T-helper 17 cell (primary cell): ENCODE measurements around the gene PPM1H. TPM values are rescaled to one million over a fixed set of nuclear protein-coding genes. Genes with fewer than 3 reads are reported as not detected.
"Not testable (repeated sequence)": the region's sequence is repeated elsewhere in the genome, so short reads cannot be mapped to it uniquely, and the experiment has no call there.

Source experiments
- ATAC-seq: fragments of 150-1000 bp; cut with Tn5 transposase; 2 replicates; pipeline ENCODE4 v1.10.0; 2021; ENCODE audit warnings: mild to moderate bottlenecking, moderate library complexity
- DNase-seq, 3 donors: peaks; one replicate each; pipeline versions ENCODE4 v3.0.0 to v3.0.0-alpha.2; 2020 to 2021
- H3K9me3 ChIP-seq: one replicate; pipeline ENCODE4 v1.7.0; 2013; ENCODE audit warnings: low read length, mild to moderate bottlenecking; ENCODE audit not compliant: control insufficient read depth, poor library complexity, severe bottlenecking
- H3K27ac Mint-ChIP-seq: one replicate; pipeline ENCODE4 v1.8.0; 2022; ENCODE audit warnings: mild to moderate bottlenecking, moderate library complexity, mixed read lengths
- H3K27me3 Mint-ChIP-seq: one replicate; pipeline ENCODE4 v1.8.0; 2022; ENCODE audit warnings: mixed read lengths
- H3K36me3 Mint-ChIP-seq: one replicate; pipeline ENCODE4 v1.8.0; 2022; ENCODE audit warnings: low read depth, mixed read lengths
- H3K4me1 Mint-ChIP-seq: one replicate; pipeline ENCODE4 v1.8.0; 2022; ENCODE audit warnings: mild to moderate bottlenecking, mixed read lengths
- H3K4me3 Mint-ChIP-seq: one replicate; pipeline ENCODE4 v1.8.0; 2022; ENCODE audit warnings: mild to moderate bottlenecking, moderate library complexity, mixed read lengths
- total RNA-seq, 4 donors: library from RNA in 2 of 4; stranded (reverse) in 2 of 4; gene quantifications; one replicate each; pipeline ENCODE4 v1.2.3 and lab custom pipeline; 2022 to 2026

PPM1H gene
- total RNA-seq, 2 donors from 2014 or later: 0.31 TPM; not detected in 1

- DNase-seq (no peak), ATAC-seq (no peak)
- no peak overlapping the region for H3K27ac Mint-ChIP-seq
- H3K4me3 Mint-ChIP-seq: no peak overlapping the region
- H3K9me3 ChIP-seq: no peaks in the 10 kb centered on the region
- H3K27me3 Mint-ChIP-seq: peaks cover 14% of the 10 kb centered on the region
- H3K36me3 Mint-ChIP-seq: no peaks in the 10 kb centered on the region
- no peaks in the 10 kb centered on the region for H3K4me1 Mint-ChIP-seq
These were observed 43.0 kb downstream of the PPM1H start for GRCh38 chr12:62891805-62892549.

GRCh38 chr12:62888454-62889110, 46.4 kb downstream of the PPM1H start:
- Mint-ChIP-seq H3K36me3 (no peaks in the 10 kb centered on the region), H3K4me3 (no peak overlapping the region), H3K4me1 (no peaks in the 10 kb centered on the region), H3K27me3 (peaks cover 5% of the 10 kb centered on the region), H3K27ac (no peak overlapping the region)
- ATAC-seq (no peak), DNase-seq (no peak)
- H3K9me3 ChIP-seq: no peaks in the 10 kb centered on the region

GRCh38 chr12:62886796-62887195, 48.2 kb downstream of the PPM1H start:
- H3K27ac Mint-ChIP-seq: no peak overlapping the region
- peaks cover under 1% of the 10 kb centered on the region for H3K4me1 Mint-ChIP-seq
- H3K36me3 Mint-ChIP-seq: no peaks in the 10 kb centered on the region
- no peaks in the 10 kb centered on the region for H3K9me3 ChIP-seq
- ATAC-seq: no peak
- H3K4me3 Mint-ChIP-seq: no peak overlapping the region
- no peak for DNase-seq
- peaks cover 5% of the 10 kb centered on the region for H3K27me3 Mint-ChIP-seq

GRCh38 chr12:62885242-62885641, 49.7 kb downstream of the PPM1H start:
- H3K36me3 Mint-ChIP-seq: no peaks in the 10 kb centered on the region
- no peak overlapping the region for H3K4me3 Mint-ChIP-seq
- DNase-seq (no peak), ATAC-seq (no peak)
- peaks cover 3% of the 10 kb centered on the region for H3K4me1 Mint-ChIP-seq
- no peak overlapping the region for H3K27ac Mint-ChIP-seq
- peaks cover 11% of the 10 kb centered on the region for H3K27me3 Mint-ChIP-seq
- H3K9me3 ChIP-seq: no peaks in the 10 kb centered on the region

GRCh38 chr12:62884832-62885231, 50.1 kb downstream of the PPM1H start:
- H3K27ac Mint-ChIP-seq, H3K36me3 Mint-ChIP-seq, H3K9me3 ChIP-seq, H3K4me1 Mint-ChIP-seq, H3K4me3 Mint-ChIP-seq, DNase-seq, ATAC-seq: not testable (repeated sequence)
- H3K27me3 Mint-ChIP-seq: peaks cover 11% of the 10 kb centered on the region

- H3K27me3 Mint-ChIP-seq: peaks cover 11% of the 10 kb centered on the region
- H3K4me3 Mint-ChIP-seq: no peak overlapping the region
- no peaks in the 10 kb centered on the region for H3K9me3 ChIP-seq
- peaks cover 3% of the 10 kb centered on the region for H3K4me1 Mint-ChIP-seq
- no peak overlapping the region for H3K27ac Mint-ChIP-seq
- ATAC-seq (no peak), DNase-seq (no peak)
- no peaks in the 10 kb centered on the region for H3K36me3 Mint-ChIP-seq
These were observed 52.3 kb downstream of the PPM1H start for GRCh38 chr12:62882696-62883095.

GRCh38 chr12:62882140-62882539, 52.8 kb downstream of the PPM1H start:
- no peak for ATAC-seq
- no peaks in the 10 kb centered on the region for H3K36me3 Mint-ChIP-seq

GRCh38 chr12:62879691-62880090, 55.3 kb downstream of the PPM1H start:
- H3K36me3 Mint-ChIP-seq: no peaks in the 10 kb centered on the region
- DNase-seq (no peak), ATAC-seq (no peak)
- H3K4me3 Mint-ChIP-seq: no peak overlapping the region
- peaks cover 18% of the 10 kb centered on the region for H3K27me3 Mint-ChIP-seq
- H3K4me1 Mint-ChIP-seq: peaks cover 3% of the 10 kb centered on the region
- H3K9me3 ChIP-seq: no peaks in the 10 kb centered on the region
- no peak overlapping the region for H3K27ac Mint-ChIP-seq

More at GRCh38 chr12:62882140-62882539, 52.8 kb downstream of the PPM1H start:
- peaks cover 11% of the 10 kb centered on the region for H3K27me3 Mint-ChIP-seq
- peaks cover 3% of the 10 kb centered on the region for H3K4me1 Mint-ChIP-seq
- no peak overlapping the region for H3K4me3 Mint-ChIP-seq
- H3K27ac Mint-ChIP-seq: no peak overlapping the region
- DNase-seq: no peak
- H3K9me3 ChIP-seq: no peaks in the 10 kb centered on the region

- not testable (repeated sequence) for H3K4me3 Mint-ChIP-seq, ATAC-seq, H3K9me3 ChIP-seq, H3K36me3 Mint-ChIP-seq, DNase-seq, H3K27ac Mint-ChIP-seq, H3K4me1 Mint-ChIP-seq
- H3K27me3 Mint-ChIP-seq: peaks cover 18% of the 10 kb centered on the region
These were observed 55.7 kb downstream of the PPM1H start for GRCh38 chr12:62879228-62879627.

GRCh38 chr12:62878211-62878610, 56.7 kb downstream of the PPM1H start:
- DNase-seq (no peak), ATAC-seq (no peak)
- Mint-ChIP-seq H3K4me3 (no peak overlapping the region), H3K36me3 (no peaks in the 10 kb centered on the region), H3K27me3 (peaks cover 18% of the 10 kb centered on the region), H3K27ac (no peak overlapping the region), H3K4me1 (peaks cover 3% of the 10 kb centered on the region)
- no peaks in the 10 kb centered on the region for H3K9me3 ChIP-seq

- Mint-ChIP-seq H3K4me3 (no peak overlapping the region), H3K27me3 (peaks cover 20% of the 10 kb centered on the region), H3K4me1 (peaks cover 3% of the 10 kb centered on the region), H3K27ac (no peak overlapping the region), H3K36me3 (no peaks in the 10 kb centered on the region)
- H3K9me3 ChIP-seq: no peaks in the 10 kb centered on the region
- DNase-seq (no peak), ATAC-seq (no peak)
These were observed 57.9 kb downstream of the PPM1H start for GRCh38 chr12:62876938-62877548.

- Mint-ChIP-seq H3K27me3 (peaks cover 26% of the 10 kb centered on the region), H3K4me3 (no peak overlapping the region), H3K4me1 (no peaks in the 10 kb centered on the region), H3K27ac (no peak overlapping the region), H3K36me3 (no peaks in the 10 kb centered on the region)
- ATAC-seq (no peak), DNase-seq (no peak)
- no peaks in the 10 kb centered on the region for H3K9me3 ChIP-seq
These were observed 61.0 kb downstream of the PPM1H start for GRCh38 chr12:62873826-62874448.

- Mint-ChIP-seq H3K4me1 (no peaks in the 10 kb centered on the region), H3K27ac (no peak overlapping the region), H3K27me3 (peaks cover 28% of the 10 kb centered on the region), H3K36me3 (no peaks in the 10 kb centered on the region), H3K4me3 (no peak overlapping the region)
- H3K9me3 ChIP-seq: no peaks in the 10 kb centered on the region
- ATAC-seq: no peak
- no peak for DNase-seq
These were observed 61.7 kb downstream of the PPM1H start for GRCh38 chr12:62873116-62873825.
